DOHH2 (cell line): ENCODE results near the gene C4orf50.

Source experiments
- EZH2phosphoT487 ChIP-seq: fragments of 200-600 bp; sonication (generic); IDR thresholded peaks from 2 replicates; pipeline ENCODE4 v1.6.1; 2017; ENCODE audit warnings: borderline replicate concordance, mild to moderate bottlenecking, antibody characterized with exemption, low read length, moderate library complexity, mixed read lengths
- TF ChIP-seq, protein P1 (sequence below): fragments of 200-600 bp; sonication (generic); IDR thresholded peaks from one replicate; pipeline ENCODE4 v1.5.1; 2014; ENCODE audit warnings: antibody characterized with exemption, mild to moderate bottlenecking, low read depth, low read length; ENCODE audit not compliant: poor library complexity, severe bottlenecking

DNA sequence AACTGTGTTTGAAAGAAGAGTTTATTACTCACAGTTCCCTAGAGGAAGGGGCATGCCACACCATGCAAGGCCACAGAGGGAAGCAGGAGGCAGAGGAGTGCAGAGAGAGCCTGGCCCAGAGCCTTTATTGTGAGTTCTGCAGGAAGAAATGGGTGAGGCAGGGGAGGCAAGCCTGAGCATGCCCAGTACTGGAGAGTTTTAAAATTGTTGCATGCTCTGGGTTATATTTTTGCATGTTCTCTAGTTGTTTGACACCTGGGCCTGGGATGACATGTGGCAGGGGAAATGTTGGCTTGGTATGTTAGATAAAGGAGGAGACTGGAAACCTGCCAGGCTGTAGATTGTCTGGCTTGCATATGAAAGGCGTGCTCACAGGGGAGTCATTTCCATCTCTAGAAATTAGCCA is 105.6 kb downstream of the C4orf50 start:
- TF ChIP-seq, protein P1, sequence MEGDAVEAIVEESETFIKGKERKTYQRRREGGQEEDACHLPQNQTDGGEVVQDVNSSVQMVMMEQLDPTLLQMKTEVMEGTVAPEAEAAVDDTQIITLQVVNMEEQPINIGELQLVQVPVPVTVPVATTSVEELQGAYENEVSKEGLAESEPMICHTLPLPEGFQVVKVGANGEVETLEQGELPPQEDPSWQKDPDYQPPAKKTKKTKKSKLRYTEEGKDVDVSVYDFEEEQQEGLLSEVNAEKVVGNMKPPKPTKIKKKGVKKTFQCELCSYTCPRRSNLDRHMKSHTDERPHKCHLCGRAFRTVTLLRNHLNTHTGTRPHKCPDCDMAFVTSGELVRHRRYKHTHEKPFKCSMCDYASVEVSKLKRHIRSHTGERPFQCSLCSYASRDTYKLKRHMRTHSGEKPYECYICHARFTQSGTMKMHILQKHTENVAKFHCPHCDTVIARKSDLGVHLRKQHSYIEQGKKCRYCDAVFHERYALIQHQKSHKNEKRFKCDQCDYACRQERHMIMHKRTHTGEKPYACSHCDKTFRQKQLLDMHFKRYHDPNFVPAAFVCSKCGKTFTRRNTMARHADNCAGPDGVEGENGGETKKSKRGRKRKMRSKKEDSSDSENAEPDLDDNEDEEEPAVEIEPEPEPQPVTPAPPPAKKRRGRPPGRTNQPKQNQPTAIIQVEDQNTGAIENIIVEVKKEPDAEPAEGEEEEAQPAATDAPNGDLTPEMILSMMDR, result no peak
- no peak for TF ChIP-seq EZH2phosphoT487
